Measurements from ENCODE around the gene SLC23A2.

GRCh38 chr20:4920131-4920530 is 81.2 kb downstream of the SLC23A2 start:
- TF ChIP-seq CTCF (IDR thresholded peaks at IDR 0.05), result no peak
- TF ChIP-seq POLR2A (IDR thresholded peaks at IDR 0.05), result no peak
